Astrocyte (in vitro differentiated cells and primary cell): ENCODE results near the gene OSBPL2. TPM values are rescaled to one million over a fixed set of nuclear protein-coding genes. Genes with fewer than 3 reads are reported as not detected.

ENCODE experiments used
- DNase-seq: peaks from one replicate; pipeline ENCODE4 v3.0.0-alpha.2; 2010; ENCODE audit warnings: low read depth
- FAIRE-seq: peaks from 2 replicates; lab custom pipeline; 2011; peaks lifted over from hg19 to GRCh38; lab: Jason Lieb, UNC
- H2AFZ ChIP-seq: 2 replicates; pipeline ENCODE4 v1.6.0; 2012; ENCODE audit warnings: low read depth, low read length, inconsistent platforms
- H3K27ac ChIP-seq: 2 replicates; pipeline ENCODE4 v1.5.1; 2011; ENCODE audit warnings: low read depth, low read length, inconsistent platforms
- H3K27me3 ChIP-seq: 2 replicates; pipeline ENCODE4 v1.6.0; 2011; ENCODE audit warnings: low read length, inconsistent platforms; ENCODE audit not compliant: insufficient read depth
- H3K36me3 ChIP-seq: 2 replicates; pipeline ENCODE4 v1.5.1; 2011; ENCODE audit warnings: low read length, inconsistent platforms; ENCODE audit not compliant: insufficient read depth
- H3K4me1 ChIP-seq: 2 replicates; pipeline ENCODE4 v1.5.1; 2011; ENCODE audit warnings: low read length, inconsistent platforms; ENCODE audit not compliant: insufficient read depth
- H3K4me2 ChIP-seq: 2 replicates; pipeline ENCODE4 v1.6.0; 2012; ENCODE audit warnings: low read length, inconsistent platforms
- H3K4me3 ChIP-seq: 2 replicates; pipeline ENCODE4 v1.5.1; 2011; ENCODE audit warnings: low read depth, mild to moderate bottlenecking, low read length, inconsistent platforms; ENCODE audit not compliant: insufficient read depth
- H3K79me2 ChIP-seq: 2 replicates; pipeline ENCODE4 v1.6.0; 2012; ENCODE audit warnings: mild to moderate bottlenecking, low read length, inconsistent platforms; ENCODE audit not compliant: insufficient read depth
- H3K9ac ChIP-seq: 2 replicates; pipeline ENCODE4 v1.6.0; 2012; ENCODE audit warnings: mild to moderate bottlenecking, low read length, inconsistent platforms
- H3K9me3 ChIP-seq: 2 replicates; pipeline ENCODE4 v1.5.1; 2012; ENCODE audit warnings: low read depth, mild to moderate bottlenecking, low read length, inconsistent platforms; ENCODE audit not compliant: insufficient read depth
- H4K20me1 ChIP-seq: 2 replicates; pipeline ENCODE4 v1.6.0; 2012; ENCODE audit warnings: low read length, inconsistent platforms; ENCODE audit not compliant: insufficient read depth
- H3K27ac Mint-ChIP-seq: one replicate; pipeline ENCODE4 v1.8.0; 2021; ENCODE audit warnings: mild to moderate bottlenecking, mixed read lengths; ENCODE audit not compliant: unreplicated experiment
- H3K27me3 Mint-ChIP-seq: one replicate; pipeline ENCODE4 v1.8.0; 2021; ENCODE audit warnings: low read depth, mixed read lengths; ENCODE audit not compliant: unreplicated experiment
- H3K36me3 Mint-ChIP-seq: one replicate; pipeline ENCODE4 v1.8.0; 2021; ENCODE audit warnings: low read depth, mixed read lengths; ENCODE audit not compliant: unreplicated experiment
- H3K4me1 Mint-ChIP-seq: one replicate; pipeline ENCODE4 v1.8.0; 2021; ENCODE audit warnings: low read depth, mixed read lengths; ENCODE audit not compliant: unreplicated experiment
- H3K4me3 Mint-ChIP-seq: one replicate; pipeline ENCODE4 v1.8.0; 2021; ENCODE audit warnings: mild to moderate bottlenecking, moderate library complexity, mixed read lengths; ENCODE audit not compliant: unreplicated experiment
- H3K9me3 Mint-ChIP-seq: one replicate; pipeline ENCODE4 v1.8.0; 2021; ENCODE audit warnings: mild to moderate bottlenecking, mixed read lengths; ENCODE audit not compliant: unreplicated experiment
- EZH2 ChIP-seq: IDR thresholded peaks from 2 replicates; pipeline ENCODE4 v1.6.1; 2012; ENCODE audit warnings: mild to moderate bottlenecking, low read length, inconsistent platforms; ENCODE audit not compliant: insufficient read depth
- total RNA-seq: library from RNA; stranded (reverse); gene quantifications from 2 replicates; pipeline ENCODE4 v1.2.1, GENCODE V29; 2021
- TF ChIP-seq, protein P1 (sequence below): IDR thresholded peaks from 2 replicates; pipeline ENCODE4 v1.5.1; 2011; ENCODE audit warnings: low read depth, mild to moderate bottlenecking, inconsistent platforms, low read length, moderate library complexity; ENCODE audit not compliant: insufficient read depth

The OSBPL2 gene
- total RNA-seq, 1 donor from 2014 or later, result 60.3 TPM

DNA sequence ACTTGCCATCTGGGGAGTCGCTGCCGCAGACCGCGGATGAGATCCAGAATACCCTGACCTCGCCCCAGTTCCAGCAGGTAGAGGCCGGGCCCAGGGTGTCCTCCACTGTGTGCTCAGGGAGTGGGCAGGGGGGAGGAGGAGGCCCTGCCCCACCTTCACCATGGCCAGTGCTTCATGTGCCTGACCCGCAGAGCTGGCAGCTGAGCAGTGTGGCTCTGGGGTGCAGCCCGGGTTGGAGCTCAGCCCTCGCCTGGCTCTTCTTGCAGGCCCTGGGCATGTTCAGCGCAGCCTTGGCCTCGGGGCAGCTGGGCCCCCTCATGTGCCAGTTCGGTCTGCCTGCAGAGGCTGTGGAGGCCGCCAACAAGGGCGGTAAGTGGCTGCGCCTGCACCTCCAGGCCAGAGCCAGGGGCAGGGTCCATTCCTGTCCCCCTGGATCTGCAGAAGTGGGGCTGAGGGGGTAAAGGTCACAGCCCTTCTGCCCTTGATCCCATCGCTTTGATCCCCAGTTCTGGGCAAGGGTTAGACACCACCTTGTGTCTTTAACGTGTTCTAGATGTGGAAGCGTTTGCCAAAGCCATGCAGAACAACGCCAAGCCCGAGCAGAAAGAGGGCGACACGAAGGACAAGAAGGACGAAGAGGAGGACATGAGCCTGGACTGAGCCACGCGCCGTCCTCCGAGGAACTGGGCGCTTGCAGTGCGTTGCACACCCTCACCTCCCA is 69.9 kb downstream of the OSBPL2 start:
- Mint-ChIP-seq H3K4me3 (no peak overlapping the region), H3K4me1 (peaks cover 7% of the 10 kb centered on the region), H3K27me3 (no peaks in the 10 kb centered on the region), H3K9me3 (no peaks in the 10 kb centered on the region), H3K36me3 (peaks cover 6% of the 10 kb centered on the region), H3K27ac (no peak overlapping the region)
- Histone ChIP-seq H3K27me3 (no peaks in the 10 kb centered on the region), H3K36me3 (peaks cover 14% of the 10 kb centered on the region), H2AFZ (no peak overlapping the region), H3K9ac (no peak overlapping the region), H3K79me2 (peaks cover 46% of the 10 kb centered on the region), H4K20me1 (peaks cover 57% of the 10 kb centered on the region), H3K9me3 (no peaks in the 10 kb centered on the region), H3K4me2 (no peak overlapping the region), H3K4me1 (peaks cover 19% of the 10 kb centered on the region), H3K4me3 (no peak overlapping the region), H3K27ac (no peak overlapping the region)
- TF ChIP-seq, protein P1, sequence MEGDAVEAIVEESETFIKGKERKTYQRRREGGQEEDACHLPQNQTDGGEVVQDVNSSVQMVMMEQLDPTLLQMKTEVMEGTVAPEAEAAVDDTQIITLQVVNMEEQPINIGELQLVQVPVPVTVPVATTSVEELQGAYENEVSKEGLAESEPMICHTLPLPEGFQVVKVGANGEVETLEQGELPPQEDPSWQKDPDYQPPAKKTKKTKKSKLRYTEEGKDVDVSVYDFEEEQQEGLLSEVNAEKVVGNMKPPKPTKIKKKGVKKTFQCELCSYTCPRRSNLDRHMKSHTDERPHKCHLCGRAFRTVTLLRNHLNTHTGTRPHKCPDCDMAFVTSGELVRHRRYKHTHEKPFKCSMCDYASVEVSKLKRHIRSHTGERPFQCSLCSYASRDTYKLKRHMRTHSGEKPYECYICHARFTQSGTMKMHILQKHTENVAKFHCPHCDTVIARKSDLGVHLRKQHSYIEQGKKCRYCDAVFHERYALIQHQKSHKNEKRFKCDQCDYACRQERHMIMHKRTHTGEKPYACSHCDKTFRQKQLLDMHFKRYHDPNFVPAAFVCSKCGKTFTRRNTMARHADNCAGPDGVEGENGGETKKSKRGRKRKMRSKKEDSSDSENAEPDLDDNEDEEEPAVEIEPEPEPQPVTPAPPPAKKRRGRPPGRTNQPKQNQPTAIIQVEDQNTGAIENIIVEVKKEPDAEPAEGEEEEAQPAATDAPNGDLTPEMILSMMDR, result no peak
- no peak for TF ChIP-seq EZH2
- DNase-seq (no peak), FAIRE-seq (no peak)

- Mint-ChIP-seq H3K4me1 (peaks cover 3% of the 10 kb centered on the region), H3K36me3 (peaks cover 3% of the 10 kb centered on the region), H3K4me3 (no peak overlapping the region), H3K27ac (peak overlapping the region; percentile 47), H3K27me3 (no peaks in the 10 kb centered on the region), H3K9me3 (no peaks in the 10 kb centered on the region)
- Histone ChIP-seq H3K27ac (no peak overlapping the region), H3K9me3 (no peaks in the 10 kb centered on the region), H3K79me2 (peaks cover 35% of the 10 kb centered on the region), H3K9ac (no peak overlapping the region), H3K4me2 (no peak overlapping the region), H3K27me3 (no peaks in the 10 kb centered on the region), H3K36me3 (peaks cover 13% of the 10 kb centered on the region), H4K20me1 (peaks cover 46% of the 10 kb centered on the region), H2AFZ (no peak overlapping the region), H3K4me1 (peaks cover 15% of the 10 kb centered on the region), H3K4me3 (no peak overlapping the region)
- no peak for DNase-seq
- TF ChIP-seq EZH2, result no peak
- TF ChIP-seq, protein P1, result no peak
- no peak for FAIRE-seq
These were observed 71.0 kb downstream of the OSBPL2 start for GRCh38 chr20:62309198-62309944.
